Erythroblast (primary cell): ENCODE results near the gene SWI5.

Experiments
- GATA1 ChIP-seq: IDR thresholded peaks from 2 replicates; pipeline ENCODE4 v1.6.1; 2011; ENCODE audit warnings: low read depth, mild to moderate bottlenecking, control low read depth, low read length, moderate library complexity
- POLR2A ChIP-seq: IDR thresholded peaks from 2 replicates; pipeline ENCODE4 v1.6.1; 2011; ENCODE audit warnings: mild to moderate bottlenecking, low read length

GRCh38 chr9:128246471-128246870, 29.6 kb upstream of the SWI5 start:
- no peak for TF ChIP-seq POLR2A
- TF ChIP-seq GATA1 = no peak
